HG02759 (cell line): ENCODE measurements around the gene RRH.

Source experiments
- ATAC-seq: cut with Tn5 transposase; IDR thresholded peaks from one replicate; pipeline ENCODE4 v1.9.1; 2021; ENCODE audit warnings: mild to moderate bottlenecking, moderate library complexity; ENCODE audit not compliant: unreplicated experiment

The RRH gene

DNA sequence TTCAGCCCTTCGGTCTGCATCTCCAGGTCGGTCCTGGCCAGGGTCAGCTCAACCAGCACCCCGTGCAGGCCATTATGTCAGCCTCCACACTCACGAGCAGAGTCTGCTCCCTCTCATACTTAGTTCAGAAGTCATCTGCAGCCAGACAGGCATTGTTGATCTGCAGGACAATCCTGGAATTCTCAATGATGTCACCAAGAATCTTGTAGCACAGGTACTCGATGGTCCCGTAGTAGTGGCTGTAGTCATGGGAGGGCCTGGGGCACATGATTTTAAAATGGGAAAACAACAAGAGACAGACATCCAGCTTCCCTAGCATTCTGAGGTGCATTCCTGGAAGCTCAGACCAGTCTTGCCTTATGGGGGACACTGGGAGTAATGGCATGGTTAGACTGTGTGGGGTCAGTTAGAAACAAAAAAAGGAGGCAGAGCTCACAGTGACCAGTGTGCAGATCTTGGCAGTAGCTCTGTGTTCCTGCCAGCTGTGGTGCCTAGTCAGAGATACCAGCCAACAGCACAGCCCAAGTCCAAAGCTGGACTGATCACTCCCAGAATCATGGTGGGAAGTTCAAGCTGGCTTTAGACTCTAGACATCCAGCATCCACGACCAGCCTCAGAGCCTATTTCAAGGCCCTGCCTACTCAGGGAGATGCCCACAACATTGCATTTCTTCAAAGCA is 52.0 kb downstream of the RRH start:
- no peak for ATAC-seq

DNA sequence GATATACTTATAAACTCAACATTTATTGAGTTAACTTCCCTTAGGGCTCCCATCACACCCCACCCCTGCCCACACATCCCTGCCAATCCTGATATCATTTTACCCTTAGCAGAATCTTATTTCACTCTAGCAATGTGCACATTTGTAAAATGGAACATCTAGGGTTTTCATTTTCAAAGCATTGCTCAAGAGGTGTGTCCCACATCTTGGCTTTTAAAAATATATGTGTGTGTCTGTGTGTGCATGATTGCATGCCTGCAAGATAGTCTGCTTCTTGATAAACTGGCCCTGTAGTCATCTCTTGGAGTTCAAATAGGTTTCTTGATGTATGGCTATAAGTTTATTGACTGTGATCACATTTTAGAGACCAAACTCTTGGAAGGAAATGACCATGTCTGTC is 58.5 kb downstream of the RRH start:
- ATAC-seq, result no peak

DNA sequence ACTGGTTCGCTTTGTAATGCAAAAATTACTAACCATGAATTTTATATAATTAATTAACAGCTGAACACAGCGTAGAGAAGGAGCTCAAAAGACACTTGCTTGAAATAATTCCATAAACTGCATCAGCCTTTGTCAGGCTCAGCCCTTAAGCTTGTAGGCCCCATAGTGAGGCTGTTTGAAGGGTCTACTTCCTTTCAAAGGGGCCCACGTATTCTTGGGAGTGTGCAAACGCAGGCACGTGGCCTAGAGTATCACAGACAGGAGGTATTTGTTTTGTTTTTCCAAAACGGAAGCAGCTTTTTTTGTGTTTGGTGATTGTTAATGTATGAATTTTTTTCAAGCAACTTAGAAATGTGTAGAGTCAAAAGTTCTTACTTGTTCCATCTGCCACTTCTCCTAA is 59.3 kb downstream of the RRH start:
- ATAC-seq, result no peak

DNA sequence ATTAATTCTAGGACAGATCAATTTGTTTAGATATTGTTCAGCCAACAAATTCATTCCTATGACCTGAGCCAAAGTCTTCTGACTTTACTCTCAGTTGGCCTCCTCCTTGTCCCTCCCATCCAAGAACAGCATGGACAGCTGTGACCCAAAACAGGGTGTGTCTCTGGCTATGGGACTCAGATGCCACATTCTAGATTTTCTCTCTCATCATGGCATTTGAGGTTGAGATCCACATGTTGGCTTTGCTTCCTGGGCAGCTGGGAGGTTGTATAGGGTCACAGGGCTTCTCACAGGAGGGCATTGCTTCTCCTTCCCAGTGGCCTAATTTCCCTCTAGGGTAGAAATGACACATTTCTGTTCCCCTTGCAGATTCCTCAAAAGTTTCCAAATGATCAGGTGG is 62.3 kb downstream of the RRH start:
- no peak for ATAC-seq
